DMS114 treated with DMSO at 0.1 percent for 48 hours (cell line): Measurements from ENCODE around the gene MINDY4.

Experiments
- DNase-seq: peaks from one replicate; lab custom pipeline; 2025; ENCODE audit not compliant: unreplicated experiment; lab: John Stamatoyannopoulos, UW

The MINDY4 gene

GRCh38 chr7:30771174-30771879 lies at the start of gene MINDY4:
MINDY4 (plus strand) TSS chr7:30771417; CDS start chr7:30771494, 77 bp downstream.
- DNase-seq = peak; percentile 57

- no peak for DNase-seq
Measured at GRCh38 chr7:30722187-30722586, 49.0 kb upstream of the MINDY4 start.

GRCh38 chr7:30722671-30723070 lies 48.5 kb upstream of the MINDY4 start:
- no peak for DNase-seq

- no peak for DNase-seq
Measured at GRCh38 chr7:30723776-30724175, 47.4 kb upstream of the MINDY4 start.

GRCh38 chr7:30726296-30727006 lies 44.8 kb upstream of the MINDY4 start:
- DNase-seq = no peak

GRCh38 chr7:30727061-30727945 lies 43.9 kb upstream of the MINDY4 start:
- DNase-seq = no peak

GRCh38 chr7:30728591-30729100 lies 42.6 kb upstream of the MINDY4 start:
- DNase-seq = no peak

GRCh38 chr7:30729642-30730041 lies 41.6 kb upstream of the MINDY4 start:
- no peak for DNase-seq

GRCh38 chr7:30730097-30730496 lies 41.1 kb upstream of the MINDY4 start:
- DNase-seq = no peak

- DNase-seq = no peak
Measured at GRCh38 chr7:30730996-30731395, 40.2 kb upstream of the MINDY4 start.

GRCh38 chr7:30731581-30731980 lies 39.6 kb upstream of the MINDY4 start:
- no peak for DNase-seq

- DNase-seq = no peak
Measured at GRCh38 chr7:30732606-30733005, 38.6 kb upstream of the MINDY4 start.

- no peak for DNase-seq
Measured at GRCh38 chr7:30733216-30733615, 38.0 kb upstream of the MINDY4 start.

- no peak for DNase-seq
Measured at GRCh38 chr7:30733691-30734090, 37.5 kb upstream of the MINDY4 start.

- DNase-seq = no peak
Measured at GRCh38 chr7:30734497-30734896, 36.7 kb upstream of the MINDY4 start.

- no peak for DNase-seq
Measured at GRCh38 chr7:30735631-30736030, 35.6 kb upstream of the MINDY4 start.

GRCh38 chr7:30736291-30736690 lies 34.9 kb upstream of the MINDY4 start:
- no peak for DNase-seq

GRCh38 chr7:30738026-30738915 lies 32.9 kb upstream of the MINDY4 start:
- DNase-seq = no peak

- no peak for DNase-seq
Measured at GRCh38 chr7:30739691-30740090, 31.5 kb upstream of the MINDY4 start.

- DNase-seq = peak; percentile 54
Measured at GRCh38 chr7:30740417-30741181, 30.6 kb upstream of the MINDY4 start.
